Left ventricle myocardium superior (tissue), 1 donor: Measurements from ENCODE around the gene STOX2. TPM values are rescaled to one million over a fixed set of nuclear protein-coding genes. Genes with fewer than 3 reads are reported as not detected.
A peak's percentile ranks its signal among the peaks of the same experiment; 100 is the strongest.

Source experiments
- ATAC-seq: fragments of 200-7000 bp; cut with Tn5 transposase; one replicate; pipeline ENCODE4 v1.9.1; 2020; ENCODE audit warnings: mild to moderate bottlenecking, moderate library complexity
- DNase-seq: peaks from one replicate; pipeline ENCODE4 v3.0.0-alpha.2; 2020
- intact Hi-C: fragments of 100-400 bp; cut with micrococcal nuclease; formaldehyde crosslinking; loops from one replicate; pipeline ENCODE4 v1.11.0; 2022
- total RNA-seq: library from RNA; stranded (reverse); fragmentation: NEBNext Ultra II Directional; extraction: Animal tissue kit (Norgen Biotek cat#: 25700); gene quantifications from one replicate; pipeline ENCODE4 v1.2.1, GENCODE V29; 2021
- donor health status: DM: no; HTN: yes; CAD: no; lungs with severe emphysema.

Gene STOX2
- total RNA-seq, 1 donor from 2014 or later: 10.6 TPM

DNA sequence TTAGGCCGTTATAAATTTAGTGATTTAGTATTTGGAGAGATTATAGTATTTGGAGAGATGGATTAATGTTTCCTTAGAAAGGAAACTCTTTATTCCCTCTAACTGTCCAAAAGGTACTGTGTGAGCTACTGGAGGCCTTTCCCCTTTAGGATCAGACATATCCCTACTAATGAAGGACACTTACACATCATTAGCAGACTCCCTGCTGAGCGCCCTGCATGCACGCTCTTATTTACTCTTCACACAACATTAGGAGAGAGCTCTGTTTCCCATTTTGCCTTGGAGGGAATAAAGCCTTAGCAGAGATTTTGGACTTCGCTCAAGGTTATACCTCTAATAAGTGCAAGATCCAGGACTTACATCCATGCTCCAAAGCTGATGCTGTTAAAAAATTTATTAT lies 17.8 kb upstream of the STOX2 start:
- intact Hi-C loops: no loop called here
- ATAC-seq (no peak), DNase-seq (no peak)

DNA sequence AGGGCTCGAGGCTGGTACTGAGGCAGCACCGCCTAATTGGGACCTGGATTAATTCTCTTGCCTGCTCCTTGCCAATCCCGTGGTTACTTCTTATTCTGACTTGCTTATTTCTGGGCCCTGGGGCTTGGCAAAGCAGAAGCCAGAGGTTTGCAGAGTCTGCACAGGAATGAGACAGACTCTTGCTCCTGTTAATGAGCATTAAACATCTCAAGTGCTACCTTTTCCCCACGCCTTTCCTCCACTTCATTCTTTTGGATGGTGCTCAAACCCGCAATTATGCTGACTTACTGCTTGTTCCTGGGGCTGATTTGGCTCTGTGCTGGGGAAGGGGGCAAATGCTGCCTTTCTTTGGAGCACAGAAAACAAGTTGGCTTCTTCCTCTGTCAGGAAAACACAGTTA lies 16.5 kb upstream of the STOX2 start:
- intact Hi-C loops: no loop called here
- no peak for ATAC-seq
- DNase-seq: no peak

DNA sequence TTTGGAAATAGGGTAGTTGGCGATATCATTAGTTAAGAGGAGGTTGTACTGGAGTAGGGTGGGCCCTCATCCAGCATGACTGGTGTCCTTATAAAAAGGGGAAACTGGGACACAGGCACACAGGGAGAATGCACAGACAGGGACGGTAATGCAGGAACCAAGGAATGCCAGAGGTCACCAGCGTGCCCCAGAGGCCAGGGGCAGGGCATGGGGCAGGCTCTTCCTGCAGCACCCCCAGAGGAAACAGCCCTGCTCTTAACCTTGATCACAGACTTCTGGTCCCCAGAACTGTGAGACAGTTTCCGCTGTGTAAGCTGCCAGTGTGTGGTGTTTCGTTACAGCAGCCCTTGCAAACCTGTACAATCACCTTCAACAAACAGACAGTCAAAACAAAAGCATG lies 15.9 kb upstream of the STOX2 start:
- intact Hi-C loops: no loop called here
- no peak for ATAC-seq
- no peak for DNase-seq

DNA sequence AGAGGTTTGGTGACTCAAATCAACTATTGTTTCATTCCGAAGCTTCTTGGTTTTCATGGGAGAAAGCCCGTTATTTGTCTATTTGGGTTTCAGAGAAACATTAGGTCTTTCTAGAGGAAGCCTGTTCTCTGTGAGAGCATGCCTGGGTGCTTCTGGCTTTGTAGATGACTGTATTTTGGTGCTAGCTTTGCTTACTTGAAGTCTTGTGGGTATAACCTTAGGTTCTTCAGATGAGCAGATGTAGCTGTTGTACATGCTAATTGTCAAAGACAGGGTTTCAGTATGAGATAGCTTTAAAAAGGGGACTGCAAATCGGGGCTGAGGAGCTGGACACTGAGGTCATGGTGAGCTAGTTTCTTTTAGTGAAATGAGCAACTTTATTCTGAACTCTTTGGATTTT lies 7.9 kb upstream of the STOX2 start:
- ATAC-seq: no peak
- intact Hi-C loops: no loop called here

DNA sequence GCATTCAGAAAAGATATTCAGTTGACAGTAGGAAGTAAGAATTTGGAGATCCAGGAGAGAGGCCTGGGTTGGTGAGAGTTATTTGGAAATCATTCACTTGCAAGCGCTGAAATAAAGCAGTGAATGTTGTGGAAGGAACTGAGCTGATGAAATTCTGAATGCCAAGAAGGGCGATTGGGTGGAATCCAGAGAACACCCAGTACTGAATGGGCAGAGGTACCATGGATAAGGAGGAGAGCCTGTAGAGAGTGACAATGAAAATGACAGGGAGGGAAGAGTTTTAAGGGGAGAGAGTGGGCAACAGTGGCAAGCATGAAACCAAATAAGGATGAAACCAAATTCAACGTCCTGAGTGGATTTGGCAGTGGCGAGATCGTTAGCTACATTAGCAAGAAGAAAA lies 6.7 kb upstream of the STOX2 start:
- intact Hi-C loops: no loop called here
- DNase-seq (no peak), ATAC-seq (peak; percentile 70)

More for the DNA sequence above, 7.9 kb upstream of the STOX2 start:
- DNase-seq: no peak

DNA sequence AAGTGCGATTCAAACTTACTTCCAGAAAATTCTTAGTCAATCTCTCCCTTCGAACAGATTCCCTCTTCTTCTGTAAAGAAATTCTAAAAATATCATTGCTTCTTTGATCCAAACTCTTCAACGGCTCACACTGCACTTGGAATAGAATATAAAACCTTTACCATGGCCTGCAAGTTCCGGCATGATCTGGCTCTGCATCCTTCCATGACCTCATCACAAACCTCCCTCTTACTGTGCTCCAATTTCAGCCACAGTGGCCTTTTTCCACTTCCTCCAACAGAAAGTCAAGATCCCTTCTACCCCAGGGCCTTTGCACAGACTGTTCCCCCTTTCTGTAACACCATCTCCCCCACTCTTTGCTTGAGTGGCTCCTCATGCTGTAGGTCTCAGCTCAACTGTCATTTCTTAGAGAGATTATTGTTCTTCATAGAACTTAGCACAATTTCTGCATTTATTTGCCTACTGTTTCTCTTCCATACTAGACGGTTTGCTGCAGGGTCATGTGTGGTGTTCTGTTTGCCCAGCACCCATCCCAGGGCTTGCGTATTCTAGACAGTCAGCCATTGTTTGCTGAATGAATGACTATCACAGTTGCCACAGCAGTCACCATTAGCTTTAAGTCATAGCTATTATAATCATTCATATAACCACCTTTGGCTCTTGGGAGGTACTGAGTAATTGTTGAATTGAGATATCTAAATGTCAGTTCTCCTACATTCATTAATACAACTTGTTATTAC lies 1.9 kb upstream of the STOX2 start:
- DNase-seq: no peak
- no peak for ATAC-seq
- intact Hi-C loops: loop anchor here (10.0 kb wide), 1 partner anchor 58 kb away; no protein-coding TSS in a partner anchor

DNA sequence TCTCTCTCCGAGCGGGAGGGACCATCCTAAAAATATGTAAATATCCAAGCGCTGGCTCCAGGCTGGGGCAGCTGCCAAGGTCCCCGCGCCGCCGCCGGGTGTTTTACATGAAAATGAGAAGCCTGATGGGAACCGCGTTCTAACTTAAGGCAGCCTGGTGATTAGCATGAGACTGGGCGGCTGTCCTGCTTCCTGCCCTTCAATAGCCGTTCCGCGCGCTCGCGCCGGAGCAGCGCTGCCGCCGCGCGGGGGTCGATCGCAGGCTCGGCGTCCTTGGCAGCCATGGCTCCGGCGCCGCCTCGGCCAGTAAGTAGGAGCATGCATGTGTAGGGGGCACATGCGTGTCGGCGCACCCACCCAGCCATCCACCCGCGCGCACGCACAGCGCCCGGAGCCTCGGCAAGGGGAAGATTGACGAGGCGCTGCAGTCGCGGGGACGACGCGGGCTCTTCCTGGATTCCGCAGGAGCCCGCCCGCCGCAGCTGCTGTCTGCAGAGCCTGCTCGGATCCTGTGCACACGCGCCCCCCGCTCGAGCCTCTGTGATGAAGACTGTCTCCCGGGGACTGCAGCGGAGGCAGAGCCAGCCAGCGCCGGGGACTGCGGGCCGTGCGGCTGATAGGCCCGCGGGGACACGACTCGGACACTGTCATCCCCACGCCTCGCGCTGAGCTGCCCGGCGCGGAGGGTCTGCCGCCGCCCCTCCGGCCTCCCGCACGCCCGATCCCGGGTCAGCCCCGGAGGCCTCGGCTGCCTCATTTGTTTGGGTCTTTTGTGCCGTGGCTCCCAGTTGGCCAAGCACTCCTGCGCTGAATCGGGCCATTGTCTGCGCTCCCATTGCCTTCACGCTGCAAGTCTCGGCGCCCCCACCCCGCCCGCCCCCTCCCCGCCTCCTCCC lies 734 bp downstream of the STOX2 start:
- DNase-seq (peak; percentile 63), ATAC-seq (peak; percentile 72)
- intact Hi-C loops: loop anchor here (10.0 kb wide), 1 partner anchor 61 kb away; no protein-coding TSS in a partner anchor

DNA sequence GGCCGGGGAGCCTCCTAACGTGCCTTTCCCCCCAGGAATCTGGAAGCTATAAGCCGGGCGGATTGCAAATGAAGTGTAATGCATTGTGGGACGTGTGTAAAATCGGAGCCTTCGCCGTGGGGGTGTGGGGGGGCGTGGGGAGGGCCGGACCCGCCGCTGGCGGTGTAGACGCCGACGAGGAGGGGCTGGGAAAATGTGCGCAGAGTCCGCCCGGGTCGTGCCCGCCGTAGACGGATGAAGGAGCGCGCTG lies 1.3 kb downstream of the STOX2 start:
- no peak for DNase-seq
- peak; percentile 15 for ATAC-seq
- intact Hi-C loops: loop anchor here (10.0 kb wide), 1 partner anchor 62 kb away; no protein-coding TSS in a partner anchor

DNA sequence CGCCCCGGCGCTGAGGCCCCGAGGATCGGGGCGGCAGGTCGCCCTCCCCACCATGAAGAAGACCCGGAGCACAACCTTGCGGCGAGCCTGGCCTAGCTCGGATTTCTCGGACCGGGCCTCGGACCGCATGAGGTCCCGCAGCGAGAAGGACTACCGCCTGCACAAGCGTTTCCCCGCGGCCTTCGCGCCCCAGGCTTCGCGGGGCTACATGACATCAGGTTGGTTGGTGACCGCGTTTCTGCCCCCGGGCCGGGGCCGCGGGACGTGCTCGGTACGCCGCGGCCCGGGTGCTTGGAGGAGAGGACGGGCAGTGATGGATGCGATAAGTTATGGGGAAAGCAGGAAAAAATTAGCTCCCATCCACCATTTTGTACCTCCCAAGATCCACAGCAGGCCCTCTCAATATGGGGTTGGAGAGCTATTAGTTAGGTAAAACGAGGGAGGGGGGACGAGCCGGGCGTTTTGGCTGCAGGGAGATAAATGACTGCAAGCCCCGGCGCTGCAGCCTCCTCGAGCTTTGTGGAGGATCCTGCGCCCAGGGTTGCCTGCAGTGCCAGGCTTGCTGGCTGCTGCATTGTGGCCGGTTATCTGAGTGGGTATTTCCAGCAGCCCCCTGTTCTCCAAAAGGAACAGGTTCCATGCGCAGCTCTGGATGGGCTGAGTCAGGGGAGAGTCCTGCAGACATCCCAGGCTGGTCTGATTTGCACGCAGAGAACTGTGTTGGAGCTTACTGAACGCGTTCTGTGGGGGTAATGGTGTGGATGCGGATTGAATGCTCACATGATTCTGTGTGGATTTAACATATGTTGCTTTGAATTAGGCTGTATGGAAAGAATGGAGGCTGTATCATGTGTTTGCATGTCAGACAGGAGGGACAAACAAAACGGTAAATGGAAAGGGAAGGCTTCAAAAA lies 1.9 kb downstream of the STOX2 start:
- DNase-seq: peak; percentile 43
- intact Hi-C loops: loop anchor here (10.0 kb wide), 1 partner anchor 62 kb away; no protein-coding TSS in a partner anchor
- peak; percentile 2 for ATAC-seq

DNA sequence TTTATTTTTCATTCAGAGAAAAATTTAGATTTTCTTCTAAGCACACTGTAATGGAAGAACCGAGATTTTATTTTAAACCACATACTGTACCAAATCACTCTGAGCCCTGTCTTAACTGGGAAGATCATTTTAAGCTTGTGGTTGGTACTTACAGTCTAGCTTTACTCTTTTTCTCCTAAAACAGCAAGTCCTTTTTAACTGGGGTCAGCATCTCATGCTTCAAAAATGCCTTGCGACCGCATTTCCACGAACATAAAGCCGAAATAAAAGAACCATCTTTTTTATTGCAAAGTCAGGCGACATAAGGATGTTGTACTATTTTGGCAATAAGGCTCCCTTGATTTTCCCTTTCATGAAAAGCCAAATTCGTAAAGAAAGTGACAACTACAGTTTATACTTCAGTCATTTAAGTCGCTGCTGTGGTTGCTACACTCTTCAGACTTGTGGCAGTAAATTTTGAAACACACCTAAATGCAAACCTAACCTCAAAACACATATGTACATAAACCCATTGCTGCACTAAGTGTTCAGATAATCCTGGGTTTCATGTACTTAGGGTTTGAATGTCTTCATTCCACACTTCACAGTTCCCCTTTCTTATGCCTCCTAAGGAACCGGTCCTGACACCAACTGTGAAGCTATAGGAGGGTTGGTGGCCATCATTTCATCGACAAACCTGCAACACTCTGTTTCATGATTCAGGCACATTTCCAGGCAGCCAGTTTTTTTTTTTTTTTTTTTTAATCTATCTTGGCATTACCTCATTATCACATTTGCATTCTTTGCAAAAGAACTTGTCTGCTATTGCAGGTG lies 3.0 kb downstream of the STOX2 start:
- DNase-seq (no peak), ATAC-seq (no peak)
- intact Hi-C loops: loop anchor here (10.0 kb wide), 1 partner anchor 63 kb away; no protein-coding TSS in a partner anchor

DNA sequence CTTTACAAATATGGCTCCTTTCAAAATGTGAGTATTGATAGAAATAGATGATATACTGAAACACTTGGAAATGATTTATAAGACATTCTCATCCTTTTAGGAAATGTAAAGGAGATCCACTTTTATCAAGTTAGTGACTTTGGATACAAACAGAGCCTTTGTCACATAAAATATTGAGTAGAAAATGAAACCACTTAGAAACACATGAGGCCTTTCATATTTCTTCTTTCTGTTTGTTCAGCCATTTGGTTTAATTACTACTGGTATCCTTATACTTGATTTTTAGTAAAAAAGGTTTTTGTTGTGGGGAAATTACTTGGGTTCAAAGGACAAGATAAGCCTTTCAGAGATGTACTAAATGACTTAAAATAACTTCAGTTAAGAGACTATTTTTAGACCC lies 4.1 kb downstream of the STOX2 start:
- no peak for ATAC-seq
- intact Hi-C loops: loop anchor here (10.0 kb wide), 1 partner anchor 64 kb away; no protein-coding TSS in a partner anchor
- no peak for DNase-seq

DNA sequence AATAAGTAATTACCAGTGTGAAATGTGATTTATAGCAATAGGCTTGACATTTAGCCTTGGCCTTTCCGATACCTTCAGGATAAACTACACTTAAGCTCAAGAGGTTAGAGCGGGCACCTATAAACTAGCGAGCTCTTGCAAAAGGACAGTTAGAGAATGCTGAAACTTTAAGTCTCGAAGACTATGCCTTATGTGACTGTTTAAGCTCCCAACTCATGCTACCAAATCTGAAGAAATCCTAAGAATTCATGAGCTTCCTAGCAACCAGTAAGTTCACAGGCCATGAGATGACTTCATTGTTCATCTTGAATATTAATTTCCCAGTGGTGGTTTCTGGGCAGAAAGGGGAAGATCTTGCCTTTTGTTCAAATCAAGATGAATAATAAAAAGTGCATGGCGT lies 4.7 kb downstream of the STOX2 start:
- DNase-seq (no peak), ATAC-seq (no peak)
- intact Hi-C loops: loop anchor here (10.0 kb wide), 1 partner anchor 65 kb away; no protein-coding TSS in a partner anchor

DNA sequence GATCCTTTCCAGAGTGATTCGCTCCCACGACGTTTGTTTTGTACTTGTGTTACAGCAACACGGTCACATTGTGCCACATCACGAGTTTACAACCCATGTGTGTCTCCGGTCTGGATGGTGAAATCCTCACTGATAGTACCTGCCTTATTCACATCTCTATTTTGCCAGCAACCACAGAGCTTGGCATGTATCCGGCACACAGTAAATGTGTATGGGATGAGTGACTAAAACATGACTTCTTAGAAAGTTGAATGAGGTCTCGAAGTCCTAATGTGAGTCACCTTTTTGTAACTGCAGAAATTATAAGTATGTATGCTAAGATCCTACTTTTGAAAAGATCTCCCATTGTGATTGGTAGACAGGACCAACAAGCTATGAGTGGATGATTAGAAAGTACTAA lies 7.5 kb downstream of the STOX2 start:
- DNase-seq: no peak
- ATAC-seq: no peak
- intact Hi-C loops: no loop called here

DNA sequence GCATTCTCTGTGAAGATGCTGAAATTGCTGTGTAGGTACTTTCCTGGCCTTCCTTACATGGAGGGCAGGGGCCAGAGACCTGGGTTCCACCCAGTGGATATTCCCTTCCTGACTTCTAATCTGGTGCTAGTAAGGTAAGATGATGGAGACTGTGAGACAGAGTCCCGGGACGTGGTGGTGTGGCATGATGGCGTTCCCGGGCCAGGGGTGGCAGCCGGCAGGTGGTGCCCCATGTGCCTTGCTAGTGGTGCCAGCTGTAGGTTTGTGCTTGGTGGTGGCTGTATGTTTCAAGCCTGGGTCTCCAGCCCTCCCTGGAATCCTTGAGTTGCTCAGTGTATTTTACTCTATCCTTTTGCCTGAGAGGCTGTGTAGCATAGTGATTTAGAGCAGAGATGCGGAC lies 10.9 kb downstream of the STOX2 start:
- intact Hi-C loops: no loop called here
- ATAC-seq (no peak), DNase-seq (no peak)

DNA sequence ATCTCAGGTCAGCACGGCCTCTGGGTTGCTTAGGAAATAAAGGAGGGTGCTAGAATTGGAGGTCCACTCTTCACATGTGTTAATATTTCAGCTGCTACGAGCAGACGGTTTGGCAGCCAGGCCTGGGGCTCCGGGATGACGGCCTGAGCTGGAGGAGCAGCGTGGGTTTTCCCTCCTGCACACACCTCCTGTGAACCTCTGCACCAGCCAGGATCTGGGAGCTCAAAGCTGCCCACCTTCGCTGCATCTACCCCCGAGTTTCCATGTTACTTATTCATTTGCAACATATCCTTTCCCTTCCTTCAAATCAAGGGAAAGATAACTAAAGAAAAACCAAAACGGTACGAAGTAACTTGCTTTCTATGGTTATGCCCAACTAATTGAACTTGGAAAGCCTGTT lies 13.6 kb downstream of the STOX2 start:
- ATAC-seq (peak; percentile 13), DNase-seq (no peak)
- intact Hi-C loops: no loop called here

DNA sequence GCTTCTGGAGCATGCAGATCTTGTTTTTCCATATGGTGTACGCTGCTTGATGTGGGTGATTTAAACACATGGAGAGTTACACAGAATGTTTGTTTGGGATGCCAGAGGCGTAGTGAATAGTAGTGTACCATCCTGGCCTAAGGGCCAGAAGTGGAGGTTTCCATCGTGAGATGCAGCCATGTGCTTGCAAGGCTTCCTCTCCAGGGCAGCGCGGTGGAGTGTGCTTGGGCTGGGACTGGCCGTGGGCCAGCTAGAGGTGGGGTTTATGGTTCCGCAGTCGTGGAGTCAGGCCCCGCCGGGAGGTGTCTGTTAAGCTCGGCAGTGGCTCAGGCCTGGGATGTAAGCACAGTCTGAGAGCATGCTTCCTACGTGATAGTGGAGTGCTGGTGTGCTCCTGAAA lies 14.0 kb downstream of the STOX2 start:
- peak; percentile 94 for ATAC-seq
- intact Hi-C loops: no loop called here
- DNase-seq: peak; percentile 82

DNA sequence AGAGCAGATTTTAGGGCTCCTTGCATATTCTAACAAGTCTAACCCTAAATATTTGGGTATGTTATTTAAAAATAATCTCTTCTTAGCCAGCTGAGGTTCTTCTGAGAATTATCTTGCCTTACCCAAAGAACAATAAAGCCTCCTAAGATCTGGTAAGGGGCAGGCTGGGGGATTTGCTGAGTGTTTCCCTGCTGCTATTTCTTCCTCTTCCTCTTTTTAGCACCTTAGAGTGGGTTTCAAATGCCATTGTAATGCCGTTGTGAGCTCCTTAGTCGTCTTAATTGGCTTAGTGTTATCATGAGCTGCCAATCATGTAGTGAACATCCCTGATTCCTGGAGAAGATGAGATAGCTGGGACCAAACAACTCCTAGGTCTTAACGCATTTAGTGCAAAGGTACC lies 15.4 kb downstream of the STOX2 start:
- ATAC-seq: no peak
- no peak for DNase-seq
- intact Hi-C loops: no loop called here

DNA sequence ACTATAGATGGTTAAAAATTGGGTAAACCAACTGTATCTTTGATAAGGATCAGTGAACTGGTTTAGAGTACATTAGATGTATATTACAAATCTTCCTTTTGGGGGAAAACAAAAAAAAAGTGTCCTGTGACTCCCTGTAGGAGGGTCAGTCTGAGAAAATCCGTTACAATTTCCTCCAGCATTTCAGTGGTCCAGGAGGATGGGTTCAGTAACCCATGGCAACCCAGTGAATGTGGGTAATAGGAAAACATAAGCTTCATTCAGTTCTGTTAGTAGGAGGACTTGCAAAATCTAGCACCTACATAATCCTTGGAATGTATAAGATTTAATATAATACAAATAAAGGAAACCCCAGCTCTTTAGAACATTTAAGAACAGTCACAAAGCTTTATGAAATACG lies 16.2 kb downstream of the STOX2 start:
- no peak for ATAC-seq
- DNase-seq: no peak
- intact Hi-C loops: no loop called here
